ENCODE data around the gene TTYH3. TPM values are rescaled to one million over a fixed set of nuclear protein-coding genes. Genes with fewer than 3 reads are reported as not detected.

Gene TTYH3
- total and polyA plus RNA-seq, 2 of the 13 experiments (the other 11 are each of a cell fraction or from before 2014, with no cell fraction given), result 26.3 to 50.0 TPM

GRCh38 chr7:2622869-2623697 is 8.7 kb upstream of the TTYH3 start (continued):
- TF ChIP-seq ZC3H4 (CRISPR knock-in tag; IDR thresholded peaks at IDR 0.05; ENCODE audit: borderline replicate concordance) (no peak), ZSCAN21 (CRISPR knock-in tag; IDR thresholded peaks at IDR 0.05; ENCODE audit: borderline replicate concordance) (no peak), ATM (IDR thresholded peaks at IDR 0.05; ENCODE audit: borderline replicate concordance) (no peak), RARA (CRISPR knock-in tag; IDR thresholded peaks at IDR 0.05) (peak; percentile 95), TMF1 (CRISPR knock-in tag; IDR thresholded peaks at IDR 0.05; ENCODE audit: low read depth) (no peak), ZNF614 (CRISPR knock-in tag; IDR thresholded peaks at IDR 0.05; ENCODE audit: borderline replicate concordance) (0 out of 2 replicates have a peak, but pooled peaks have one; percentile 47), BCL6 (CRISPR knock-in tag; IDR thresholded peaks at IDR 0.05) (peak; percentile 98), NFATC3 (CRISPR knock-in tag; IDR thresholded peaks at IDR 0.05) (no peak), ZNF777 (CRISPR knock-in tag; IDR thresholded peaks at IDR 0.05) (no peak), HOXD1 (CRISPR knock-in tag; IDR thresholded peaks at IDR 0.05) (peak; percentile 85), ARHGAP35 (CRISPR knock-in tag; IDR thresholded peaks at IDR 0.05; ENCODE audit: borderline replicate concordance) (no peak), ZNF788 (CRISPR knock-in tag; IDR thresholded peaks at IDR 0.05; ENCODE audit: borderline replicate concordance) (peak; percentile 81; the same call in 1 of the 2 replicates), SALL1 (CRISPR knock-in tag; IDR thresholded peaks at IDR 0.05) (peak; percentile 87; the same call in 1 of the 2 replicates), ZNF772 (CRISPR knock-in tag; IDR thresholded peaks at IDR 0.05) (no peak), NFYC (CRISPR knock-in tag; IDR thresholded peaks at IDR 0.05) (0 out of 2 replicates have a peak, but pooled peaks have one; percentile 23), JUNB (CRISPR knock-in tag; IDR thresholded peaks at IDR 0.05; ENCODE audit: borderline replicate concordance) (no peak), FUBP1 (CRISPR knock-in tag; IDR thresholded peaks at IDR 0.05; ENCODE audit: borderline replicate concordance) (no peak), FOXJ3 (CRISPR knock-in tag; IDR thresholded peaks at IDR 0.05; ENCODE audit: borderline replicate concordance) (peak; percentile 68; the same call in 1 of the 2 replicates), ZFP36L2 (CRISPR knock-in tag; IDR thresholded peaks at IDR 0.05) (no peak), FIP1L1 (IDR thresholded peaks at IDR 0.05; ENCODE audit: borderline replicate concordance, insufficient read depth, low read depth, low read length) (no peak), KLF13 (CRISPR knock-in tag; IDR thresholded peaks at IDR 0.05) (no peak), ZNF224 (CRISPR knock-in tag; IDR thresholded peaks at IDR 0.05) (no peak), MXD1 (CRISPR knock-in tag; IDR thresholded peaks at IDR 0.05) (no peak; the same call in 1 of the 2 replicates), THAP11 (CRISPR knock-in tag; IDR thresholded peaks at IDR 0.05) (peak; percentile 66)
- TF ChIP-seq, protein P1, sequence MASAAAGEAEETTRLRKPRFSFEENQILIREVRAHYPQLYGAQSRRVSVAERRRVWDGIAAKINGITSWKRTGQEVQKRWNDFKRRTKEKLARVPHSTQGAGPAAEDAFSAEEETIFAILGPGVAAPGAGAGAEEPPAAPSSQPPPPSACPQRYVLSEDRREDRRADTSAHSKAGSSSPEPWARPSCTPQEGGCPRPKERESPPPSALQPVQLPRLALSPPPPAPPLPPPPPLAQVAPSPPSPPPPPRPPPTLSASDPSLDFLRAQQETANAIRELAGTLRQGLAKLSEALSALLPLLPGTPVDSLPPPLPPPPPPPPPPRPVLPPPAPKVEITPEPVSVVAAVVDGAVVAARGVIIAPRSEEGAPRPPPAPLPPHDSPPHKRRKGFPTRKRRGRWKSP (CRISPR knock-in tag; IDR thresholded peaks at IDR 0.05), result no peak; the same call in 1 of the 2 replicates
- TF ChIP-seq, protein P2, sequence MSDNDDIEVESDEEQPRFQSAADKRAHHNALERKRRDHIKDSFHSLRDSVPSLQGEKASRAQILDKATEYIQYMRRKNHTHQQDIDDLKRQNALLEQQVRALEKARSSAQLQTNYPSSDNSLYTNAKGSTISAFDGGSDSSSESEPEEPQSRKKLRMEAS (IDR thresholded peaks at IDR 0.05), result peak; percentile 67; the same call in 1 of the 2 replicates

Measured in HepG2 (cell line).